Endothelial cell of umbilical vein (primary cell): ENCODE results near the gene CPA4. TPM values are rescaled to one million over a fixed set of nuclear protein-coding genes. Genes with fewer than 3 reads are reported as not detected.

ENCODE experiments used
- BruUV-seq: library from RNA; stranded (reverse); fragments of 400-500 nt; replicated peaks from 2 replicates; lab custom pipeline; 2021; lab: Mats Ljungman, UMichigan
- CTCF ChIA-PET: fragments of 300-600, 350-600 bp; sonication (Branson Sonifier 250); formaldehyde crosslinking; loops from one replicate; lab custom pipeline; 2021; ENCODE audit warnings: antibody characterized with exemption, inconsistent platforms; lab: Charles Lee
- POLR2A ChIA-PET: fragments of 300-600, 350-600 bp; sonication (Branson Sonifier 250); formaldehyde crosslinking; loops from one replicate; lab custom pipeline; 2021; ENCODE audit warnings: antibody characterized with exemption, inconsistent platforms; lab: Charles Lee
- DNase-seq: peaks from one replicate; pipeline ENCODE4 v3.0.0-alpha.2; 2011; ENCODE audit warnings: low read depth, low spot score
- FAIRE-seq: peaks from 2 replicates; lab custom pipeline; 2011; peaks lifted over from hg19 to GRCh38; lab: Jason Lieb, UNC
- H2AFZ ChIP-seq: 2 replicates; pipeline ENCODE4 v1.6.0; 2012; ENCODE audit warnings: low read depth, low read length, control low read depth, inconsistent platforms
- H3K27ac ChIP-seq: 2 replicates; pipeline ENCODE4 v1.5.1; 2011; ENCODE audit warnings: low read depth, mild to moderate bottlenecking, control low read depth, low read length, moderate library complexity; ENCODE audit not compliant: insufficient read depth
- H3K27me3 ChIP-seq, 2 experiments: 2 replicates each; pipeline versions ENCODE4 v1.6.0 to v1.6.1; 2011; ENCODE audit warnings: low read length in 2 of 2, mixed read lengths in 1 of 2; ENCODE audit not compliant: control insufficient read depth in 2 of 2, insufficient read depth in 2 of 2
- H3K36me3 ChIP-seq, 2 experiments: 2 replicates in 1 of 2; 3 replicates in 1 of 2; pipeline ENCODE4 v1.5.1; 2011; ENCODE audit warnings: low read length in 2 of 2, mild to moderate bottlenecking in 1 of 2, moderate library complexity in 1 of 2; ENCODE audit not compliant: control insufficient read depth in 2 of 2, insufficient read depth in 2 of 2; ENCODE audit errors: extremely low read depth in 1 of 2
- H3K4me1 ChIP-seq: 3 replicates; pipeline ENCODE4 v1.5.1; 2011; ENCODE audit warnings: mild to moderate bottlenecking, low read length; ENCODE audit not compliant: control insufficient read depth, insufficient read depth; ENCODE audit errors: extremely low read depth
- H3K4me2 ChIP-seq: 2 replicates; pipeline ENCODE4 v1.6.1; 2011; ENCODE audit warnings: low read length, control low read depth, mixed read lengths; ENCODE audit not compliant: insufficient read depth
- H3K4me3 ChIP-seq, 3 experiments: fragments of 200-600 bp in 1 of 3; sonication (generic), shearing (Covaris generic) in 1 of 3; replicated peaks in 1 of 3; 2 replicates each; pipeline ENCODE4 v1.5.1; 2011 to 2016; ENCODE audit warnings: control low read depth in 3 of 3, low read length in 3 of 3, mild to moderate bottlenecking in 2 of 3, inconsistent platforms in 1 of 3, low read depth in 1 of 3, moderate library complexity in 1 of 3; ENCODE audit not compliant: insufficient read depth in 1 of 3
- H3K79me2 ChIP-seq: 2 replicates; pipeline ENCODE4 v1.6.0; 2012; ENCODE audit warnings: low read length, inconsistent platforms; ENCODE audit not compliant: control insufficient read depth, insufficient read depth
- H3K9ac ChIP-seq: replicated peaks from 2 replicates; pipeline ENCODE3; 2011; ENCODE audit warnings: low read length, control low read depth; ENCODE audit not compliant: insufficient read depth; ENCODE audit errors: extremely low read depth
- H3K9me1 ChIP-seq: replicated peaks from 3 replicates; pipeline ENCODE4 v1.6.0; 2011; ENCODE audit warnings: mild to moderate bottlenecking, low read length; ENCODE audit not compliant: control insufficient read depth, insufficient read depth; ENCODE audit errors: extremely low read depth
- H3K9me3 ChIP-seq: replicated peaks from 2 replicates; pipeline ENCODE4 v1.5.1; 2012; ENCODE audit warnings: low read length, inconsistent platforms; ENCODE audit not compliant: control insufficient read depth, insufficient read depth
- H4K20me1 ChIP-seq: replicated peaks from 2 replicates; pipeline ENCODE3; 2011; ENCODE audit warnings: mild to moderate bottlenecking, low read length; ENCODE audit not compliant: control insufficient read depth, insufficient read depth; ENCODE audit errors: extremely low read depth
- CTCF ChIP-seq, 2 donors: IDR thresholded peaks; 1 replicate in 1 of 2; 2 replicates in 1 of 2; pipeline ENCODE4 v1.5.1; 2011; ENCODE audit warnings: low read length in 2 of 2, mild to moderate bottlenecking in 2 of 2, moderate library complexity in 2 of 2, control low read depth in 1 of 2, inconsistent platforms in 1 of 2, low read depth in 1 of 2; ENCODE audit not compliant: insufficient read depth in 1 of 2; ENCODE audit errors: extremely low read depth in 1 of 2
- EZH2 ChIP-seq: IDR thresholded peaks from 2 replicates; pipeline ENCODE4 v1.6.1; 2012; ENCODE audit warnings: borderline replicate concordance, low read depth, mild to moderate bottlenecking, moderate library complexity, low read length, inconsistent platforms; ENCODE audit not compliant: severe bottlenecking
- FOS ChIP-seq: IDR thresholded peaks from 2 replicates; pipeline ENCODE4 v1.6.1; 2011; ENCODE audit warnings: mild to moderate bottlenecking, low read length, moderate library complexity, borderline replicate concordance; ENCODE audit not compliant: insufficient read depth
- GATA2 ChIP-seq: IDR thresholded peaks from 2 replicates; pipeline ENCODE4 v1.7.0; 2011; ENCODE audit warnings: low read depth, mild to moderate bottlenecking, moderate library complexity, mixed read lengths, low read length; ENCODE audit not compliant: insufficient read length, insufficient read depth
- JUN ChIP-seq: IDR thresholded peaks from 2 replicates; pipeline ENCODE4 v1.6.1; 2011; ENCODE audit warnings: borderline replicate concordance, low read depth; ENCODE audit not compliant: insufficient read length, insufficient read depth
- MAX ChIP-seq: IDR thresholded peaks from 2 replicates; pipeline ENCODE4 v1.6.1; 2011; ENCODE audit not compliant: insufficient read depth, insufficient read length
- MYC ChIP-seq: IDR thresholded peaks from one replicate; pipeline ENCODE4 v1.6.1; 2011; ENCODE audit warnings: mild to moderate bottlenecking, low read depth, low read length
- POLR2A ChIP-seq: IDR thresholded peaks from 2 replicates; pipeline ENCODE4 v1.6.1; 2012; ENCODE audit warnings: low read depth, mild to moderate bottlenecking, control low read depth, low read length
- POLR2AphosphoS5 ChIP-seq: IDR thresholded peaks from 2 replicates; pipeline ENCODE4 v1.6.1; 2012; ENCODE audit warnings: low read depth, mild to moderate bottlenecking, control low read depth, low read length, moderate library complexity; ENCODE audit not compliant: insufficient read depth
- dilution Hi-C: fragments of 300-500 bp; cut with MboI; formaldehyde crosslinking; loops from one replicate; pipeline ENCODE4 v1.15.0; 2019; ENCODE audit warnings: low sequenced_read_pairs; ENCODE audit not compliant: extremely low pct_ligation_motif_present
- intact Hi-C: fragments of 100-400 bp; cut with micrococcal nuclease; formaldehyde crosslinking; loops from one replicate; pipeline ENCODE4 v1.10.0; 2022
- polyA plus RNA-seq, 4 experiments: library from polyadenylated mRNA; depleted of rRNA in 3 of 4; stranded (reverse) in 3 of 4; unstranded in 1 of 4; fragments of >200 nt; gene quantifications; 2 replicates each; pipeline versions ENCODE4 v1.2.1 to v1.2.3, GENCODE V29; 2011 to 2012; ENCODE audit warnings: missing spikeins in 1 of 4
- total RNA-seq: library from RNA; stranded (reverse); gene quantifications from 2 replicates; pipeline ENCODE4 v1.2.3, GENCODE V29; 2021

CPA4 gene
- total and polyA plus RNA-seq, 2 donors (not counting 3 experiments of a cell fraction or from before 2014, with no cell fraction given) = 0.36 TPM; not detected in 1

GRCh38 chr7:130279286-130279685 is 13.7 kb upstream of the CPA4 start:
- no peak overlapping the region for H3K27ac ChIP-seq
- no peaks in the 10 kb centered on the region for H3K4me1 ChIP-seq
- H4K20me1 ChIP-seq = no peaks in the 10 kb centered on the region
- no peak overlapping the region for H2AFZ ChIP-seq
- intact Hi-C loops = loop anchor here (2.0 kb wide), 1 partner anchor 210 kb away; no protein-coding TSS in a partner anchor
- ChIA-PET POLR2A (no interaction called here), CTCF (no interaction called here)
- no peak overlapping the region for H3K4me3 ChIP-seq
- H3K9me3 ChIP-seq = no peaks in the 10 kb centered on the region
- peaks cover 3 to 7% of the 10 kb centered on the region in 2 experiments for H3K27me3 ChIP-seq
- no peaks in the 10 kb centered on the region for H3K9me1 ChIP-seq
- FAIRE-seq = no peak
- H3K9ac ChIP-seq = no peak overlapping the region
- no peak for DNase-seq
- H3K79me2 ChIP-seq = no peaks in the 10 kb centered on the region
- no TSS peak for BruUV-seq
- TF ChIP-seq GATA2 = no peak
- no peak for TF ChIP-seq EZH2
- no peak for TF ChIP-seq CTCF (IDR thresholded peaks at IDR 0.05; ENCODE audit: extremely low read depth in 1 of 2, insufficient read depth in 1 of 2, low read depth in 1 of 2, low read length in 2 of 2)
- no peak for TF ChIP-seq POLR2AphosphoS5
- no peaks in the 10 kb centered on the region for H3K36me3 ChIP-seq
- H3K4me2 ChIP-seq = no peak overlapping the region
- dilution Hi-C loops = no loop called here

- dilution Hi-C loops = no loop called here
These were observed 13.1 kb upstream of the CPA4 start for GRCh38 chr7:130279906-130280305.

More at GRCh38 chr7:130279906-130280305, 13.1 kb upstream of the CPA4 start:
- no peak overlapping the region for H3K27ac ChIP-seq
- H3K4me3 ChIP-seq = no peak overlapping the region
- no peak for TF ChIP-seq GATA2
- TF ChIP-seq FOS = no peak
- no peak for TF ChIP-seq EZH2
- no peak for TF ChIP-seq POLR2AphosphoS5
- TF ChIP-seq JUN = no peak
- no peak for TF ChIP-seq MAX
- no peak for TF ChIP-seq CTCF (IDR thresholded peaks at IDR 0.05; ENCODE audit: extremely low read depth in 1 of 2, insufficient read depth in 1 of 2, low read depth in 1 of 2, low read length in 2 of 2)
- no peak for TF ChIP-seq MYC
- TF ChIP-seq POLR2A = no peak
- H3K9me3 ChIP-seq = no peaks in the 10 kb centered on the region
- no peaks in the 10 kb centered on the region for H3K36me3 ChIP-seq
- no peak overlapping the region for H2AFZ ChIP-seq
- H3K27me3 ChIP-seq = peaks cover 2 to 3% of the 10 kb centered on the region in 2 experiments
- no peaks in the 10 kb centered on the region for H3K4me1 ChIP-seq
- BruUV-seq = no TSS peak
- FAIRE-seq (no peak), DNase-seq (no peak)
- intact Hi-C loops = loop anchor here (2.0 kb wide), 1 partner anchor 209 kb away; no protein-coding TSS in a partner anchor
- H3K79me2 ChIP-seq = no peaks in the 10 kb centered on the region
- ChIA-PET POLR2A (no interaction called here), CTCF (interaction anchor here (2.8 kb wide), 1 partner anchor 14 kb away, joined by 7 read pairs; no protein-coding TSS in a partner anchor)
- H3K9ac ChIP-seq = no peak overlapping the region
- no peaks in the 10 kb centered on the region for H4K20me1 ChIP-seq
- no peaks in the 10 kb centered on the region for H3K9me1 ChIP-seq
- no peak overlapping the region for H3K4me2 ChIP-seq
